T-helper 1 cell (primary cell): ENCODE data around the gene SNRNP40.

ENCODE experiments used
- DNase-seq, 5 donors: peaks; one replicate each; pipeline ENCODE4 v3.0.0-alpha.2; 2012 to 2020

SNRNP40 gene

GRCh38 chr1:31230378-31230777, 66.2 kb downstream of the SNRNP40 start:
- DNase-seq = no peak

GRCh38 chr1:31228986-31229385, 67.6 kb downstream of the SNRNP40 start:
- no peak for DNase-seq

GRCh38 chr1:31227891-31228568, 68.6 kb downstream of the SNRNP40 start:
- DNase-seq = no peak

GRCh38 chr1:31224068-31224467, 72.5 kb downstream of the SNRNP40 start:
- DNase-seq = no peak

GRCh38 chr1:31222176-31222575, 74.4 kb downstream of the SNRNP40 start:
- no peak for DNase-seq

- no peak for DNase-seq
Measured at GRCh38 chr1:31221072-31221471, 75.5 kb downstream of the SNRNP40 start.

- no peak for DNase-seq
Measured at GRCh38 chr1:31219489-31219888, 77.1 kb downstream of the SNRNP40 start.

GRCh38 chr1:31218705-31219104, 77.9 kb downstream of the SNRNP40 start:
- DNase-seq = no peak

GRCh38 chr1:31216016-31216415, 80.6 kb downstream of the SNRNP40 start:
- DNase-seq = no peak

- no peak for DNase-seq
Measured at GRCh38 chr1:31215065-31215570, 81.5 kb downstream of the SNRNP40 start.

GRCh38 chr1:31214316-31215064, 82.1 kb downstream of the SNRNP40 start:
- DNase-seq = no peak
